ENCODE results near the gene SIT1.

DNA sequence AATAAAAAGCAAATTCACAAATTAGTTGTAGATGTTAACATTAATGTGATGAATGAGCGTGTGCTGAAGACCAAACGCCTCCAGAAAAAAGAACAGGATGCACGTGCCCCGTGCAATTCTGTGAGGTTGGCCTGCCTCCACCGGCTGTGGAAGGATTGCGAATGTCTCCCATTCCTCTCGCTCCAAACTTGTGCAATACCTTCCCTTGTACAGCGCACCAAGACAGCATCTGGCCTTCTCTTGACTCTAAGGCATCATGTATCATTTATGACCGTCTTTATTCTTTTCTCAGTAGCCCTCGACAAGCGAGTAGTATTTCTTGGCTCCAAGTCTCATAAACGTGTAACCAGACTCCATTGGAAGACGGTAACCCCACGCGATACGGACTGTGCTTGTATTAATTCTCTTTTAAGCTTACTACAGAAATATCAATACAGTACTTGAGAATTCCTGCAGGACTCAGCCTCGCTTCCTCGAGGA, 47.2 kb downstream of the SIT1 start:
- TF ChIP-seq, protein P1, sequence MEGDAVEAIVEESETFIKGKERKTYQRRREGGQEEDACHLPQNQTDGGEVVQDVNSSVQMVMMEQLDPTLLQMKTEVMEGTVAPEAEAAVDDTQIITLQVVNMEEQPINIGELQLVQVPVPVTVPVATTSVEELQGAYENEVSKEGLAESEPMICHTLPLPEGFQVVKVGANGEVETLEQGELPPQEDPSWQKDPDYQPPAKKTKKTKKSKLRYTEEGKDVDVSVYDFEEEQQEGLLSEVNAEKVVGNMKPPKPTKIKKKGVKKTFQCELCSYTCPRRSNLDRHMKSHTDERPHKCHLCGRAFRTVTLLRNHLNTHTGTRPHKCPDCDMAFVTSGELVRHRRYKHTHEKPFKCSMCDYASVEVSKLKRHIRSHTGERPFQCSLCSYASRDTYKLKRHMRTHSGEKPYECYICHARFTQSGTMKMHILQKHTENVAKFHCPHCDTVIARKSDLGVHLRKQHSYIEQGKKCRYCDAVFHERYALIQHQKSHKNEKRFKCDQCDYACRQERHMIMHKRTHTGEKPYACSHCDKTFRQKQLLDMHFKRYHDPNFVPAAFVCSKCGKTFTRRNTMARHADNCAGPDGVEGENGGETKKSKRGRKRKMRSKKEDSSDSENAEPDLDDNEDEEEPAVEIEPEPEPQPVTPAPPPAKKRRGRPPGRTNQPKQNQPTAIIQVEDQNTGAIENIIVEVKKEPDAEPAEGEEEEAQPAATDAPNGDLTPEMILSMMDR (conservative IDR thresholded peaks at IDR 0.05; ENCODE audit: low read length) = no peak
- TF ChIP-seq EZH2phosphoT487 (IDR thresholded peaks at IDR 0.05; ENCODE audit: borderline replicate concordance) = no peak
